Activated CD4-positive, alpha-beta T cell treated with anti-CD3 and anti-CD28 coated beads for 48 hours (primary cell): ENCODE data around the gene CHD9NB.

Experiments used
- DNase-seq: peaks from one replicate; pipeline ENCODE4 v3.0.0-alpha.2; 2020

Gene CHD9NB

GRCh38 chr16:53022374-53022773 is 30.3 kb downstream of the CHD9NB start:
- peak; percentile 19 for DNase-seq

DNA sequence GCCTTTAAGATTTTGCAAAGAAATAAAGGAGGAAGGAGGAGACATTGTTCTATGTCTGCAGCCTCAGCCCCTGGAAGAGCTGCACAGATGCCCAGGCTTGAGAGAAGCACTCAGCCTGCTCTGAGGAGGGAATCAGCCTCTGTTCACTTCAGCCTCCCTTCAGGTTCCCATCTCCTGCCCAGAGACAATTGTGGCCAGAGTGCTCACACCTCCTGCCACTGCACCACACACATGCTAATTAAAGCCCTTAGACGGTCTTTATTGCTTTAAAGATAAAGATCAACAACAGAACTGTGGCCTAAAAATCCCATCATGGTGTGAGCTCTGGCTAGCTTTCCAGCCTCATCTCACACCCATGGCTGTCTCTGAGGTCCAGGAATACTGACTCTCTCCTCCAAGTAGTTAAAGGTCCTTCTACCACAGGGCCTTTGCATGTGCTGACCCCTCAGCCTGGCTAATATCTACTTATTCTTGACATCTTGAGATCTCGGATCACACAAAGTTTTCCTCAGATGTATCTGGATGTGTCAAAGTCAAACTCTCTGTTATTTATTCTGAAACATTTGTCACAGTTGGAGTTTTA is 33.8 kb downstream of the CHD9NB start:
- no peak for DNase-seq

GRCh38 chr16:53014287-53014686 is 38.4 kb downstream of the CHD9NB start:
- no peak for DNase-seq

DNA sequence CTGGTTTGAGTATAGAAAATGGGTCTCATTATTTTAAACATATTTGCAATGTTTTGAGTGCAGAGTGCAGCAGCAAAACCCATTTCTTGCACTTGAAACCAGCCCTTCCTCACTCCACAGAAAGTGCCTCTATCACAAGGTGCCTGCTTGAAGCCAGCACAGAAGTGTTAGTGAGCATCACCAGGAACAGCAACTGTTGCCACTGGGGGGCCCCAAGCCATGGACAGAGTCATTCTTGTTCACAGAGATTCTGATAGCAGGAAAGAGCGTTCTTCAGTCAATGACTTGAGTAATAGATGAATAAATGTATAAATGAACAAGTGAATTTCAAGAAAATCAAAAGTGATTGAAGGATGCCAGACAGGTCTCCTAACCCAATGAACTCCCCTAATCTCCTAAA is 45.6 kb downstream of the CHD9NB start:
- no peak for DNase-seq

DNA sequence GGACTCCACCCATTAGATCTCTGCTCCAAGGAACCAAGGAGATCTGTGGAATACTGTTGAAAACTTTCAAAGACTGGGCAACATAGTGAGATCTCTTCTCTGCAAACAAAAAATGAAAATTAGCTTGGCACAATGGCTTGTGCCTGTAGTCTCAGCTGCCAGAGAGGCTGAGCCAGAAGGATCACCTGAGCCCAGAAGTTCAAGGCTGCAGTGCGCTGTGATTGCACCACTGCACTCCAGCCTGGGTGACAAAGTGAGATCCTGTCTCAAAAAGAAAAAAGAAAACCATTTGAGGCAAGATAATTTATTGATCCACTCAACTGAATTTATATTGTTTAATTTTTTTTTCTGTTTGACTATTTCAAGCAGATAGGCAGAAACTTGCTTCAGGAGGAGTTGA is 54.8 kb downstream of the CHD9NB start:
- DNase-seq: no peak

DNA sequence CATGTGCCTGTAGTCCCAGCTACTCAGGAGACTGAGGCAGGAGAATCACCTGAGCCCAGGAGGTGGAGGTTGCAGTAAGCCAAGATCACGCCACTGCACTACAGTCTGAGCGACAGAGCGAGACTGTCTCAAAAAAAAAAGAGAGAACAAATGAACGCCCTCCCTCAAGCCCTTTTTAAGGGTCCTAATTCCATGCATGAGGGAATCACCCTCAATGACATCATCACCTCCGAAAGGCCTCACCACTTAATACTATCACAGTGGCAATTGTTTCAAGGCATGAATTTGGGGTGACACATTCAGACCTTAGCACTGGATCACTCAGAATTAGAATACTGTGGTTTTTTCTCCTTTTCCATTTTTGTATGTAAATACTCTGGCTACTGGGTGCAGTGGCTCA is 57.8 kb downstream of the CHD9NB start:
- DNase-seq: no peak

DNA sequence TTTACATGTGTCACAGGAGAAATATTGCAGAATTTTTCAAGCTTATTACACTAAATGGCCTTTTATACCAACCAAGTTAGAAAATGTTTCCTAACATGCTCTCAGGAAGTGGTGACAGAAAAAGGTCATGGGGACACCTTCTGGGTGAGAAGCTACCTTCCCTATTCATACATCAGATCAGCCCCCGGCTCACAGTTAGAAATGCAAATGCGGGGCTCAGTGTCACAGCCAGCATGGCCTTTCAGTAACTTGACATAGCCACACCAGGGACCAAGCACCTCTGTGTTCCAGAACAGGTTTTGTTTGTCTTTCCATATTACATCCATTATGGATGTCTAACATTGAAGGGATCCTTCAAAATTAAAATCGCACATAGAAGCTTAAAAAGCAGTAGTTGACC is 59.5 kb downstream of the CHD9NB start:
- no peak for DNase-seq

GRCh38 chr16:52991572-52991971 is 61.1 kb downstream of the CHD9NB start:
- DNase-seq: no peak
